OCI-LY7 (cell line): ENCODE measurements around the gene MTMR1. TPM values are rescaled to one million over a fixed set of nuclear protein-coding genes. Genes with fewer than 3 reads are reported as not detected.

Experiments used
- BruUV-seq: library from RNA; stranded (reverse); fragments of 400-500 nt; replicated peaks from 2 replicates; lab custom pipeline; 2021; lab: Mats Ljungman, UMichigan
- CTCF ChIA-PET: fragments of 300-600 bp; sonication (Branson Sonifier 250); formaldehyde crosslinking; loops from one replicate; lab custom pipeline; 2022; ENCODE audit warnings: antibody characterized with exemption; ENCODE audit not compliant: unreplicated experiment; lab: Charles Lee
- POLR2A ChIA-PET: fragments of 300-600 bp; sonication (Branson Sonifier 250); formaldehyde crosslinking; loops from one replicate; lab custom pipeline; 2022; ENCODE audit warnings: antibody characterized with exemption; lab: Charles Lee
- DNase-seq: peaks from one replicate; pipeline ENCODE4 v3.0.0-alpha.2; 2015; ENCODE audit warnings: low spot score
- H2AFZ ChIP-seq: fragments of 200-600 bp; sonication (generic), shearing (Covaris generic); 2 replicates; pipeline ENCODE4 v1.6.1; 2014; ENCODE audit warnings: mild to moderate bottlenecking, antibody characterized with exemption, low read length, moderate library complexity
- H3K27ac ChIP-seq: fragments of 200-600 bp; sonication (generic); 2 replicates; pipeline ENCODE4 v1.5.1; 2014; ENCODE audit warnings: mixed run types, low read depth, mild to moderate bottlenecking, moderate library complexity, low read length, inconsistent platforms; ENCODE audit not compliant: poor library complexity, severe bottlenecking
- H3K36me3 ChIP-seq: fragments of 200-600 bp; sonication (generic); 2 replicates; pipeline ENCODE4 v1.6.1; 2014; ENCODE audit warnings: mild to moderate bottlenecking, antibody characterized with exemption, low read length, moderate library complexity, mixed read lengths; ENCODE audit not compliant: insufficient read depth
- H3K4me1 ChIP-seq: fragments of 200-600 bp; sonication (generic); 2 replicates; pipeline ENCODE4 v1.5.1; 2014; ENCODE audit warnings: mild to moderate bottlenecking, low read length; ENCODE audit not compliant: insufficient read depth, poor library complexity, severe bottlenecking
- H3K4me2 ChIP-seq: fragments of 200-600 bp; sonication (generic); 2 replicates; pipeline ENCODE4 v1.6.1; 2014; ENCODE audit warnings: mild to moderate bottlenecking, low read length
- H3K4me3 ChIP-seq: fragments of 200-600 bp; sonication (generic); 2 replicates; pipeline ENCODE4 v1.5.1; 2014; ENCODE audit warnings: mild to moderate bottlenecking, low read depth, low read length; ENCODE audit not compliant: poor library complexity, severe bottlenecking
- H3K79me2 ChIP-seq: fragments of 200-600 bp; sonication (generic); 2 replicates; pipeline ENCODE4 v1.6.1; 2016; ENCODE audit warnings: low read depth, mild to moderate bottlenecking, low read length, moderate library complexity, mixed read lengths; ENCODE audit not compliant: insufficient read depth
- H3K9me2 ChIP-seq: fragments of 200-600 bp; sonication (generic); 2 replicates; pipeline ENCODE4 v1.6.1; 2016; ENCODE audit warnings: mild to moderate bottlenecking, low read length, mixed read lengths; ENCODE audit not compliant: insufficient read depth
- H3K9me3 ChIP-seq: fragments of 200-600 bp; sonication (generic); 2 replicates; pipeline ENCODE4 v1.6.1; 2014; ENCODE audit warnings: mild to moderate bottlenecking, mixed run types, low read length, mixed read lengths
- H4K20me1 ChIP-seq: fragments of 200-600 bp; sonication (generic); 2 replicates; pipeline ENCODE4 v1.6.1; 2014; ENCODE audit warnings: mild to moderate bottlenecking, antibody characterized with exemption, low read length, moderate library complexity, mixed read lengths; ENCODE audit not compliant: insufficient read depth
- EZH2phosphoT487 ChIP-seq: fragments of 200-600 bp; sonication (generic); IDR thresholded peaks from 2 replicates; pipeline ENCODE4 v1.6.1; 2018; ENCODE audit warnings: low read depth, borderline replicate concordance, mild to moderate bottlenecking, mixed run types, antibody characterized with exemption, low read length, moderate library complexity, mixed read lengths
- intact Hi-C: fragments of 100-400 bp; cut with micrococcal nuclease; formaldehyde crosslinking; loops from one replicate; pipeline ENCODE4 v1.10.0; 2022; ENCODE audit not compliant: unreplicated experiment
- total RNA-seq, 2 experiments: library from RNA; depleted of rRNA in 1 of 2; stranded (reverse); fragments of >200 nt in 1 of 2; shearing (Covaris generic) in 1 of 2; gene quantifications; 2 replicates each; pipeline ENCODE4 v1.2.3, GENCODE V29; 2014 to 2022
- TF ChIP-seq, protein P1 (sequence below): fragments of 200-600 bp; sonication (generic); conservative IDR thresholded peaks from 2 replicates; pipeline ENCODE4 v1.5.1; 2014; ENCODE audit warnings: mild to moderate bottlenecking, antibody characterized with exemption, low read length, moderate library complexity, mixed read lengths

The MTMR1 gene
- total RNA-seq, 2 experiments from 2014 or later, result 49.7 to 57.6 TPM

- intact Hi-C loops, result loop anchor here (5.0 kb wide), 1 partner anchor 207 kb away; the partner anchor contains the start of gene HMGB3
- H4K20me1 ChIP-seq, result no peaks in the 10 kb centered on the region
- CTCF ChIA-PET, result interaction anchor here (0.6 kb wide), 1 partner anchor 662 kb away, joined by 5 read pairs; no protein-coding TSS in a partner anchor
- DNase-seq, result no peak
- H3K4me3 ChIP-seq, result no peak overlapping the region
- no peaks in the 10 kb centered on the region for H3K4me1 ChIP-seq
- H3K9me3 ChIP-seq, result no peaks in the 10 kb centered on the region
- no peaks in the 10 kb centered on the region for H3K36me3 ChIP-seq
- no TSS peak for BruUV-seq
- no peak overlapping the region for H2AFZ ChIP-seq
- no peaks in the 10 kb centered on the region for H3K9me2 ChIP-seq
- H3K27ac ChIP-seq, result no peak overlapping the region
- no peaks in the 10 kb centered on the region for H3K79me2 ChIP-seq
- TF ChIP-seq, protein P1, sequence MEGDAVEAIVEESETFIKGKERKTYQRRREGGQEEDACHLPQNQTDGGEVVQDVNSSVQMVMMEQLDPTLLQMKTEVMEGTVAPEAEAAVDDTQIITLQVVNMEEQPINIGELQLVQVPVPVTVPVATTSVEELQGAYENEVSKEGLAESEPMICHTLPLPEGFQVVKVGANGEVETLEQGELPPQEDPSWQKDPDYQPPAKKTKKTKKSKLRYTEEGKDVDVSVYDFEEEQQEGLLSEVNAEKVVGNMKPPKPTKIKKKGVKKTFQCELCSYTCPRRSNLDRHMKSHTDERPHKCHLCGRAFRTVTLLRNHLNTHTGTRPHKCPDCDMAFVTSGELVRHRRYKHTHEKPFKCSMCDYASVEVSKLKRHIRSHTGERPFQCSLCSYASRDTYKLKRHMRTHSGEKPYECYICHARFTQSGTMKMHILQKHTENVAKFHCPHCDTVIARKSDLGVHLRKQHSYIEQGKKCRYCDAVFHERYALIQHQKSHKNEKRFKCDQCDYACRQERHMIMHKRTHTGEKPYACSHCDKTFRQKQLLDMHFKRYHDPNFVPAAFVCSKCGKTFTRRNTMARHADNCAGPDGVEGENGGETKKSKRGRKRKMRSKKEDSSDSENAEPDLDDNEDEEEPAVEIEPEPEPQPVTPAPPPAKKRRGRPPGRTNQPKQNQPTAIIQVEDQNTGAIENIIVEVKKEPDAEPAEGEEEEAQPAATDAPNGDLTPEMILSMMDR, result no peak
- no peak for TF ChIP-seq EZH2phosphoT487
- no peak overlapping the region for H3K4me2 ChIP-seq
- POLR2A ChIA-PET, result no interaction called here
These were observed 81.8 kb downstream of the MTMR1 start for GRCh38 chrX:150774798-150775568.

DNA sequence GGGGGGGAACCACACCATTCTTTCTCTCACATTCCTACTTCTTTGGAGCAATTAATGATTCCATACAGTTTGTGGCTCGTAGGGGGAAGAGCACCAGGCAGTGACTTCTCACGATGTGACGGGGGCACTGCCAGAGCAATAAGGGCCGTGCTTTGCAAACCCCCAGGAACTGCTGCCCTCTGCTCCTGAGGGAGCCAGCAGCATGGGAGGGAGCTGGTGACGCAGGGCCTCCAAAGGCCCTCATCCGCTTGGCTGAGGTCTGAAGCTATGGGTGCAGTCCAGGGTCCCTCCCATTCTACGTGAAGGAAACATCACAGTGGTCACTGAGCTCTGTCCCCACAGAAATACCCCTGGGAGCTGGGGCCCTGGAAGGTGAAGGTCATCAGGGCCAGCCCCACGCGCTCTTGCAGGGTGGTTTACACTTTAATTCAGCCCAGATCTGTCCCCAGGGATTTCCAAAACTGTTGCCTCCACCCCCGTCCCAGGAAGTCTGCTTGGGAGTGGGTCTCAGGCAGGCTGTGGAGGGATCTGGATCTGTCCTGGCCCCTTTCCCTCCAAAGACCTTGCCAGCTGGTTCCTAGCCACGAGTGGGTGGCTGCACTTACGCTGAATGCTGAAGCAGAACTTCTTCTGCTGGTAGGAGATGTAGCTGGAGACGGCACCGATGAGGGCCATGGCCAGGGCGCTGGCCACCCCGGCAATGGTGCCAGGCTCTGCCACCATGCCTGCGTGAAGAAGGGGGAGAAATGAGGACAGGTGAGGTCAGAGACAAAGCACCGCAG is 82.6 kb downstream of the MTMR1 start:
- no peaks in the 10 kb centered on the region for H3K4me1 ChIP-seq
- no peak overlapping the region for H3K4me2 ChIP-seq
- H2AFZ ChIP-seq, result no peak overlapping the region
- CTCF ChIA-PET, result interaction anchor here (0.6 kb wide), 1 partner anchor 663 kb away, joined by 5 read pairs; no protein-coding TSS in a partner anchor
- TF ChIP-seq, protein P1, result no peak
- TF ChIP-seq EZH2phosphoT487, result no peak
- no peak overlapping the region for H3K4me3 ChIP-seq
- intact Hi-C loops, result no loop called here
- no TSS peak for BruUV-seq
- H3K27ac ChIP-seq, result no peak overlapping the region
- no peaks in the 10 kb centered on the region for H3K9me2 ChIP-seq
- H3K36me3 ChIP-seq, result no peaks in the 10 kb centered on the region
- H3K9me3 ChIP-seq, result no peaks in the 10 kb centered on the region
- POLR2A ChIA-PET, result no interaction called here
- no peak for DNase-seq
- H3K79me2 ChIP-seq, result no peaks in the 10 kb centered on the region
- H4K20me1 ChIP-seq, result no peaks in the 10 kb centered on the region
